Measurements from ENCODE around the gene GRM8.
"Not testable (repeated sequence)": the region's sequence is repeated elsewhere in the genome, so short reads cannot be mapped to it uniquely, and the experiment has no call there.

DNA sequence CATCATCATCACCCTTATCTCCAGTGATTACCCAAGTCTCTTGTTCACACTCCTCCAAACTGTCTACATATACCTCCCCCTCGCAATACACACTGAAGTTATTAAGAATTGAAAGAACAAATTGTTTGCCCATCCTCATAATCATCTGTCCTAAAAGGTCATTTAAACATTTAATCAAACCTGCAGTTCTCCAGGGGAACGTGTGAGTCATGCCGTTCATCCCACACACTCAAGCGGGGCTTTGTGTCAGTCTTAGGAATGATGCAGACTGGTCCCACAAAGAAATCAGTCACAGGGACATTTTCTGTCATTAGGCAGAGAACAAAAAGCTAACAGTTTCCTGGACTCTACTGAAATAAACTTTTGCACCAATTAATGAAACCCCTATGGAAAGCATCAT, 365.2 kb downstream of the GRM8 start:
- not testable (repeated sequence) for TF ChIP-seq ZNF274 (IDR thresholded peaks at IDR 0.05; ENCODE audit: low read depth, low read length); YY1 (IDR thresholded peaks at IDR 0.05; ENCODE audit: insufficient read depth, insufficient read length)
